ENCODE data around the gene NPTXR.
A peak's percentile ranks its signal among the peaks of the same experiment; 100 is the strongest.

The NPTXR gene

DNA sequence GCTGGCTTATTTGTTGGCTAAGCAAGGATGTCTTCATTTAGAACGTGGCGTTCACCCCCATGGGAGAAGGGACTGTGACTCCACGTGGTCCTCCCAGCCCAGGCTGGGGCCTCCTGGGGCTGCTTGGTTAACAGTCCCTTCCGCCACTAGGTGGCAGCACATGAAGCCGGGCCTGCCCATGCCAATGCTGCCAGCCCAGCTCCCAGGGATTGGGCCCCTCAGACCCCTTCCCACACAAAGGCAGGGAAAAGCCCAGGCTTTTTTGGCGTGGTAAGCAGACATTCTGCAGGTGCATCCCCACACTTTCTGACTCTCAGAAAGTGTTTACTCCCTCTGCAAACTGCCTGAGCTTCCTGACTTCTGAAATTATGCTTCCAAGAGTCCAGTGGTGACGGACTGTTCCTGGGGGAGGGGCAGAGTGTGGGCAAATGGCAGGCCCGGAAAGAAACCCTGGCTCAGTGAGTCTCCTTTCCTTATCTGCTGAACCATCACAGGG is 25.1 kb upstream of the NPTXR start:
- H3K27me3 ChIP-seq (ENCODE audit: insufficient read depth, poor library complexity, severe bottlenecking): peaks cover 16% of the 10 kb centered on the region
- DNase-seq (ENCODE audit: low spot score) (no peak), ATAC-seq (ENCODE audit: low read depth) (peak; percentile 64)
- TF ChIP-seq, protein P1, sequence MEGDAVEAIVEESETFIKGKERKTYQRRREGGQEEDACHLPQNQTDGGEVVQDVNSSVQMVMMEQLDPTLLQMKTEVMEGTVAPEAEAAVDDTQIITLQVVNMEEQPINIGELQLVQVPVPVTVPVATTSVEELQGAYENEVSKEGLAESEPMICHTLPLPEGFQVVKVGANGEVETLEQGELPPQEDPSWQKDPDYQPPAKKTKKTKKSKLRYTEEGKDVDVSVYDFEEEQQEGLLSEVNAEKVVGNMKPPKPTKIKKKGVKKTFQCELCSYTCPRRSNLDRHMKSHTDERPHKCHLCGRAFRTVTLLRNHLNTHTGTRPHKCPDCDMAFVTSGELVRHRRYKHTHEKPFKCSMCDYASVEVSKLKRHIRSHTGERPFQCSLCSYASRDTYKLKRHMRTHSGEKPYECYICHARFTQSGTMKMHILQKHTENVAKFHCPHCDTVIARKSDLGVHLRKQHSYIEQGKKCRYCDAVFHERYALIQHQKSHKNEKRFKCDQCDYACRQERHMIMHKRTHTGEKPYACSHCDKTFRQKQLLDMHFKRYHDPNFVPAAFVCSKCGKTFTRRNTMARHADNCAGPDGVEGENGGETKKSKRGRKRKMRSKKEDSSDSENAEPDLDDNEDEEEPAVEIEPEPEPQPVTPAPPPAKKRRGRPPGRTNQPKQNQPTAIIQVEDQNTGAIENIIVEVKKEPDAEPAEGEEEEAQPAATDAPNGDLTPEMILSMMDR (IDR thresholded peaks at IDR 0.05; ENCODE audit: poor library complexity, severe bottlenecking): peak; percentile 91
- H3K27ac ChIP-seq (ENCODE audit: poor library complexity, severe bottlenecking): no peak overlapping the region
- H3K36me3 ChIP-seq (ENCODE audit: low read depth): peaks cover 26% of the 10 kb centered on the region
- no peak overlapping the region for H3K4me3 ChIP-seq (ENCODE audit: severe bottlenecking)
- H3K9me3 ChIP-seq (ENCODE audit: severe bottlenecking): no peaks in the 10 kb centered on the region
- peaks cover 4% of the 10 kb centered on the region for H3K4me1 ChIP-seq (ENCODE audit: insufficient read depth, poor library complexity, severe bottlenecking)

DNA sequence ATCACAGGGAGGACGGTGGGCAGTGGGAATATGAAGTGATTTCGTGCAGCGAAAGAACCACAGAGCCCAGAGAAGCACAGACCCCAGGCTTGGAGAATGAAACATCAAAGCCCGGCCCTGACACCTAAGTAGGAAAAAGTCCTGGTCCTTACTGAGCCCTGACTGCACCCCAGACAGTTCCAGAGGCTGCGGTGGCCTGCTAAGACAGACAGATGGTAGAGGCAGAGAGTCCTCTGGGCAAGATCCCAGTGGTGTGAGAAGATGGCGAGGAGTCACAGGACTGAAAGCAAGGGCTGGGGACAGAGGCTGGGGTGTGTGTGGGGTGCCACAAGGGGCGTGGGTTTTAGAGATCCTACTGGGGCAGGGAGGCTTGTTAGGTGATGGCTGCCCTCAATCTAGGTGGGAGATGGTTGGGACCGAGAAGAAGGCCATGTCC is 24.5 kb upstream of the NPTXR start:
- peaks cover 26% of the 10 kb centered on the region for H3K36me3 ChIP-seq (ENCODE audit: low read depth)
- no peak for DNase-seq (ENCODE audit: low spot score)

DNA sequence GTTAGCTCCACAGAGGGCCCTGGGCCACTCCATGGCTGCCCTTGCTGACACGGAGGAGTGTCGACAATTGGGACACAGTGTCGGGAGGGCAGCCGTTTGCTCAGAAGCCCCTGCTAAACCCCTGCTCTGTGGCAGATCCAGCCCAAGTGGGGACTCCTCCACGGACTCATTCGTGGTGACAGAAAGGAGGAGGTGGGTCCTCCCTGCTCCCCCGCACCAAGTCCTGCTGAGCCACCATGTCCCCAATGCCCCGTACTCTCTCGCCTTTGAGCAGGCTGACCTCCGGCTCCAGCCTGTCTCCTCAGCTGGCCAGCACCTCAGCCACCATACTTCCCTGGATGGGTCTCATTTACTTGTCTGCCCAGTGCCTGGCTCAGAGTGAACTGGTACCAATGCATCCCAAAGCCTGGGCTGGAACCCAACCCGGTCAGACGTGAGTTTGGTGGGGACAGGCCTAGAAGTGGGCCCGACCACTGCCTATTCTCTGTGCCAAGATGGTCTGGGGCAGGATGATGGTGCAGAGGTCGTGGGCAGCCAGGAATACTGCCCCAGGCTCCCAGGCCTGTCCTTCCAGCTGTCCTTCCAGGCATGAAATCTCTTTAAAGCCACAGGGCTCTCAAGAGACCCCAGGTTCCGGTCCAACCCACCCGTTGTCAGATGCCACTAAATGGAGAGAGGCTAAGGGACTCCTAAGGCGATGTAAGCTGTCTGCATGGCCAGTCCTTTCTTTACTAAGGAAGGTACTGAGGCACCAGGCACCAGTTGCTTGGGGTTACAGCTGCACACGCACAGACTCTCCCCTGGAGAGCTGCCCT is 23.9 kb upstream of the NPTXR start:
- H3K27me3 ChIP-seq (ENCODE audit: insufficient read depth, poor library complexity, severe bottlenecking): peaks cover 4% of the 10 kb centered on the region
- no peak for ATAC-seq (ENCODE audit: low read depth)
- peaks cover 26% of the 10 kb centered on the region for H3K36me3 ChIP-seq (ENCODE audit: low read depth)
- no peak overlapping the region for H3K27ac ChIP-seq (ENCODE audit: poor library complexity, severe bottlenecking)
- no peak overlapping the region for H3K4me3 ChIP-seq (ENCODE audit: severe bottlenecking)
- no peaks in the 10 kb centered on the region for H3K9me3 ChIP-seq (ENCODE audit: severe bottlenecking)
- peaks cover 4% of the 10 kb centered on the region for H3K4me1 ChIP-seq (ENCODE audit: insufficient read depth, poor library complexity, severe bottlenecking)
- TF ChIP-seq, protein P1 (IDR thresholded peaks at IDR 0.05; ENCODE audit: poor library complexity, severe bottlenecking): no peak
- no peak for DNase-seq (ENCODE audit: low spot score)

More for the DNA sequence above, 24.5 kb upstream of the NPTXR start:
- no peak for ATAC-seq (ENCODE audit: low read depth)
- TF ChIP-seq, protein P1 (IDR thresholded peaks at IDR 0.05; ENCODE audit: poor library complexity, severe bottlenecking): no peak
- Histone ChIP-seq H3K27me3 (ENCODE audit: insufficient read depth, poor library complexity, severe bottlenecking) (peaks cover 10% of the 10 kb centered on the region), H3K4me1 (ENCODE audit: insufficient read depth, poor library complexity, severe bottlenecking) (peaks cover 4% of the 10 kb centered on the region), H3K27ac (ENCODE audit: poor library complexity, severe bottlenecking) (no peak overlapping the region), H3K9me3 (ENCODE audit: severe bottlenecking) (no peaks in the 10 kb centered on the region), H3K4me3 (ENCODE audit: severe bottlenecking) (no peak overlapping the region)

DNA sequence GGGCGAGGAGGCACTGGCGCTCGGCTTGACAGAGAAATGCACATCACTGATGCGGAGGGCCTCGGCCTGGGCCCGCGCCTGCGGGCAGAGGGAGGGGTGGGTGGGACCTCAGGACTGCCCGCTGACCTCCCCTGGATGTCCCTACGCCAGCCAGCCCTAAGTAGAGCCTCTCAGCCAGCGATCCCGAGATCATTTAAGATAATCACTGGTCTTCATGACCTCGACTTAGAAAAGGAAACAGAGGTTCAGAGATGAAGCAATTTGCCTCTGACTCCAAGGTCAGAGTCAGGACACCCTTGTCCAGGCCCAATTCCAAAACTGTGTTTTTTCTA is 23.3 kb upstream of the NPTXR start:
- H3K4me1 ChIP-seq (ENCODE audit: insufficient read depth, poor library complexity, severe bottlenecking): peaks cover 4% of the 10 kb centered on the region
- peaks cover 26% of the 10 kb centered on the region for H3K36me3 ChIP-seq (ENCODE audit: low read depth)
- no peak for ATAC-seq (ENCODE audit: low read depth)
- H3K27me3 ChIP-seq (ENCODE audit: insufficient read depth, poor library complexity, severe bottlenecking): no peaks in the 10 kb centered on the region
- TF ChIP-seq, protein P1 (IDR thresholded peaks at IDR 0.05; ENCODE audit: poor library complexity, severe bottlenecking): no peak
- no peak overlapping the region for H3K4me3 ChIP-seq (ENCODE audit: severe bottlenecking)
- no peaks in the 10 kb centered on the region for H3K9me3 ChIP-seq (ENCODE audit: severe bottlenecking)
- no peak for DNase-seq (ENCODE audit: low spot score)
- H3K27ac ChIP-seq (ENCODE audit: poor library complexity, severe bottlenecking): no peak overlapping the region

Measured in RWPE2 (cell line).